Stimulated activated CD8-positive, alpha-beta memory T cell treated with anti-CD3 and anti-CD28 coated beads, Interleukin-15, amount 100 ng/mL, for 24 hours (primary cell): ENCODE measurements around the gene LRRC61.
"Not testable (repeated sequence)": the region's sequence is repeated elsewhere in the genome, so short reads cannot be mapped to it uniquely, and the experiment has no call there.

Source experiments
- DNase-seq: peaks from one replicate; pipeline ENCODE4 v3.0.0-alpha.2; 2020; ENCODE audit warnings: low read depth

LRRC61 gene

GRCh38 chr7:150383710-150384397, 60.7 kb downstream of the LRRC61 start:
- DNase-seq = no peak

- no peak for DNase-seq
Observed at GRCh38 chr7:150384406-150385301, 61.5 kb downstream of the LRRC61 start.

- no peak for DNase-seq
Observed at GRCh38 chr7:150385302-150385723, 62.2 kb downstream of the LRRC61 start.

GRCh38 chr7:150385884-150386283, 62.7 kb downstream of the LRRC61 start:
- not testable (repeated sequence) for DNase-seq
